Measurements from ENCODE around the gene CYP27C1. TPM values are rescaled to one million over a fixed set of nuclear protein-coding genes. Genes with fewer than 3 reads are reported as not detected.

CYP27C1 gene
- total and polyA plus RNA-seq, 4 experiments from 2014 or later = not detected

GRCh38 chr2:127193164-127193966 lies 26.7 kb downstream of the CYP27C1 start:
- CTCF ChIA-PET (ENCODE audit: partially characterized antibody) = no interaction called here
- Histone ChIP-seq H3K4me1 (ENCODE audit: insufficient read depth, low read length) (no peaks in the 10 kb centered on the region), H3K27ac (ENCODE audit: low read depth, low read length) (no peak overlapping the region), H3K27me3 (ENCODE audit: insufficient read depth, low read length) (no peaks in the 10 kb centered on the region), H3K9me3 (ENCODE audit: control insufficient read depth in 1 of 2, low read length in 2 of 2) (no peaks in the 10 kb centered on the region), H3K36me3 (ENCODE audit: insufficient read depth, low read length) (no peaks in the 10 kb centered on the region), H3K4me3 (ENCODE audit: low read length in 2 of 2) (no peak overlapping the region)
- Mint-ChIP-seq H3K27me3 (peaks cover 3 to 8% of the 10 kb centered on the region in 2 donors), H3K4me1 (peaks cover 0 to 7% (median 5%) of the 10 kb centered on the region in 4 donors), H3K4me3 (no peak overlapping the region), H3K36me3 (no peaks in the 10 kb centered on the region), H3K27ac (no peak overlapping the region), H3K9me3 (peaks cover 0 to 11% (median 5%) of the 10 kb centered on the region in 8 donors)
- POLR2A ChIA-PET (ENCODE audit: partially characterized antibody) = no interaction called here
- intact Hi-C loops (cut with micrococcal nuclease) = no loop called here
- no peak for DNase-seq

DNA sequence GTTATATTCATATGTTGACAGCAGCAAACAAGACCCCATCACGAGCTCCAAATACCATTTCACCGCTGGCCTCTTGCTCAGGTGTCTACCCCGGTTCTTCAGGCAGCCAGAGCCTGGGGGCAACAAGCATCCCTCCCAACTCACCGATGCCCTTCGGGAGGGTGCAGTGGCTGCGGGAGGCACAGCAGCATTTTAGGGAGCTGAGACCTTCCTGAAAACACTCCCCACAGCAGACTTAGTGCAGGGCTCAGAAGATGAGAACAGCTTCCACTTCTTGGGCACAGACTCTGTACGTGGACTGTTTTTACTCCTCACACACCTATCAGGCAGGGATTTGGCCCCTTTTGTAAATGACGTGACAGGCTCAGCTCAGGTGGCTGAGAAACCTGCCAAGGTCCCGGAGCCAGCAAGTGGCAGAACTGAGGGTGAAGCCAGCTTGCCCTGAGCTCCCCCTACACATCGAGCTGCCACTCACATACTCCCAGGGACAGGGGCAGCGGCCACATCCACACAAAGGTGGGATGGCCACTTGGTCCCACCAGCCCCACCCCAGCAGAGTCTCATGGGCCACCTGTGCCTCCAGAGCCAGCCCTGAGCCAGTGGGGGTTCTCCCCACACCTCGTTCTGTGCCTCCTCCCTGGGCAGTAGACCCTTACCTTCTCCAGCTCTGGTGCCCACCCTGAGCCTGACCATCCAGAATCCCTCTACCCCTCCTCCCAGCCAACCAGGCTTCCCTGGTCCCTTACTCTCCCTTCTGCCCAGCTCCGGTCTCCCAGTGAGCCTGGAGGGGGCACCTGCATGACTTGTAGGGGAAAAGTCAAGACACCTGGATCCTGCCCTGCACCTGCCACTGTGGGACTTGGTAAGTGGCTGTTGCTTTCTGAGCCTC lies 28.5 kb downstream of the CYP27C1 start:
- H3K27me3 ChIP-seq (ENCODE audit: insufficient read depth, low read length) = no peaks in the 10 kb centered on the region
- H3K36me3 ChIP-seq (ENCODE audit: insufficient read depth, low read length) = no peaks in the 10 kb centered on the region
- ChIA-PET POLR2A (ENCODE audit: partially characterized antibody) (no interaction called here), CTCF (ENCODE audit: partially characterized antibody) (interaction anchor here (1.3 to 1.5 kb wide), 2 partner anchors 14 to 288 kb away, joined by 3 read pairs; no protein-coding TSS in a partner anchor)
- Mint-ChIP-seq H3K4me3 (no peak overlapping the region), H3K27me3 (peaks cover 11 to 14% of the 10 kb centered on the region in 2 donors), H3K4me1 (no peaks in the 10 kb centered on the region), H3K9me3 (peaks cover 0 to 11% (median 5%) of the 10 kb centered on the region in 8 donors), H3K27ac (no peak overlapping the region), H3K36me3 (no peaks in the 10 kb centered on the region)
- H3K27ac ChIP-seq (ENCODE audit: low read depth, low read length) = no peak overlapping the region
- intact Hi-C loops (cut with micrococcal nuclease) = no loop called here
- no peaks in the 10 kb centered on the region for H3K9me3 ChIP-seq (ENCODE audit: control insufficient read depth in 1 of 2, low read length in 2 of 2)
- H3K4me3 ChIP-seq (ENCODE audit: low read length in 2 of 2) = no peak overlapping the region
- DNase-seq = no peak
- no peaks in the 10 kb centered on the region for H3K4me1 ChIP-seq (ENCODE audit: insufficient read depth, low read length)

GRCh38 chr2:127188797-127189196 lies 31.3 kb downstream of the CYP27C1 start:
- intact Hi-C loops (cut with micrococcal nuclease) = no loop called here
- peaks cover 6% of the 10 kb centered on the region for H3K4me1 ChIP-seq (ENCODE audit: insufficient read depth, low read length)
- no peak overlapping the region for H3K4me3 ChIP-seq (ENCODE audit: low read length in 2 of 2)
- ChIA-PET POLR2A (ENCODE audit: partially characterized antibody) (no interaction called here), CTCF (ENCODE audit: partially characterized antibody) (no interaction called here)
- Mint-ChIP-seq H3K9me3 (peaks cover 0 to 11% (median 5%) of the 10 kb centered on the region in 8 donors), H3K27ac (no peak overlapping the region), H3K36me3 (no peaks in the 10 kb centered on the region), H3K4me3 (no peak overlapping the region), H3K27me3 (peaks cover 17 to 22% of the 10 kb centered on the region in 2 donors), H3K4me1 (peaks cover 0 to 5% (median 5%) of the 10 kb centered on the region in 4 donors)
- H3K36me3 ChIP-seq (ENCODE audit: insufficient read depth, low read length) = no peaks in the 10 kb centered on the region
- no peak for DNase-seq
- H3K9me3 ChIP-seq (ENCODE audit: control insufficient read depth in 1 of 2, low read length in 2 of 2) = no peaks in the 10 kb centered on the region
- no peaks in the 10 kb centered on the region for H3K27me3 ChIP-seq (ENCODE audit: insufficient read depth, low read length)
- no peak overlapping the region for H3K27ac ChIP-seq (ENCODE audit: low read depth, low read length)

DNA sequence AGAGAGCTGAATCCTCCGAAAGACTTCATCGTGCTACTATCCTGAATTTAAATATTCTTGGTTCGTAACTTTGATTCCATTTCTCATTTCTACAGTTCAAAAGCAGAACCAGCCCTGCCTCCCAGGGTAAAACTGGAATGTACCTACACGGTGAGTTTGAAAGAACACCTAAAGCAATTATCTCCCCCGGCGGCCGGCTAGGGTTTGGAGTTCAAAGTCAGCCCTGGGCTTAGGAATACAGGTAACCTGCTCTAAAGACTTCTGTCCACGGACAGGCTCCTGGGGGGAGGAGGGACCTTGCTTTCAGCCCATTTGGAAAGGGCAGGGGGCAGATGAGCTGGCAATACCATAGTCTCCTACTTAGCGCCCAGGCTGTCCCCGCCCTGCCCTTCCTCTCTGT lies 32.3 kb downstream of the CYP27C1 start:
- Histone ChIP-seq H3K4me3 (ENCODE audit: low read length in 2 of 2) (no peak overlapping the region), H3K27ac (ENCODE audit: low read depth, low read length) (no peak overlapping the region), H3K27me3 (ENCODE audit: insufficient read depth, low read length) (no peaks in the 10 kb centered on the region), H3K4me1 (ENCODE audit: insufficient read depth, low read length) (peaks cover 6% of the 10 kb centered on the region), H3K9me3 (ENCODE audit: control insufficient read depth in 1 of 2, low read length in 2 of 2) (no peaks in the 10 kb centered on the region), H3K36me3 (ENCODE audit: insufficient read depth, low read length) (no peaks in the 10 kb centered on the region)
- peaks cover 0 to 11% (median 5%) of the 10 kb centered on the region in 8 donors for H3K9me3 Mint-ChIP-seq
- no peak overlapping the region for H3K27ac Mint-ChIP-seq
- no peak overlapping the region for H3K4me3 Mint-ChIP-seq
- POLR2A ChIA-PET (ENCODE audit: partially characterized antibody) = no interaction called here
- CTCF ChIA-PET (ENCODE audit: partially characterized antibody) = no interaction called here
- H3K36me3 Mint-ChIP-seq = no peaks in the 10 kb centered on the region
- peaks cover 0 to 5% (median 5%) of the 10 kb centered on the region in 4 donors for H3K4me1 Mint-ChIP-seq
- H3K27me3 Mint-ChIP-seq = peaks cover 19 to 24% of the 10 kb centered on the region in 2 donors
- no peak for DNase-seq
- intact Hi-C loops (cut with micrococcal nuclease) = no loop called here

- Mint-ChIP-seq H3K27me3 (peaks cover 19 to 24% of the 10 kb centered on the region in 2 donors), H3K27ac (no peak overlapping the region), H3K9me3 (peaks cover 0 to 11% (median 5%) of the 10 kb centered on the region in 8 donors)
These were observed 32.9 kb downstream of the CYP27C1 start for GRCh38 chr2:127187081-127187775.

DNA sequence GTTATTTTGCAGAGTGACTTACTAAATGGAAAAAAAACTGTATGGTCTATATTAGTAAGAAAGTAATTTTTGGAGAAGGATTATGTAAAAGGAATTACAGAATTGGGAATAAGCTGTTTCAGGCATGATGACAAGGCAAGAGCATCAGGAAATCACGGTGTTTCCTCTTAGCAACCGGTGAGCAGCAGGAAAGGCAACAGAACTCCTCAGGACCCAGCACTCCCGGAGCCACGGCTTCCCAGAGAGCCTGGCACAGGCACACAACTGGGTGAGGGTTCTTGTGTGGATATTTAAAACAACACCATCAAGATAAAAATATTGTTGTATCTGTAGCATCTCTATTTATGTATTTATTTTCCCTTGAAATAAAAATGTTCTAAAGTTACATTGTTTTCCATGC lies 34.4 kb downstream of the CYP27C1 start:
- intact Hi-C loops (cut with micrococcal nuclease) = no loop called here
- Histone ChIP-seq H3K9me3 (ENCODE audit: control insufficient read depth in 1 of 2, low read length in 2 of 2) (no peaks in the 10 kb centered on the region), H3K27ac (ENCODE audit: low read depth, low read length) (no peak overlapping the region), H3K4me1 (ENCODE audit: insufficient read depth, low read length) (peaks cover 6% of the 10 kb centered on the region), H3K36me3 (ENCODE audit: insufficient read depth, low read length) (no peaks in the 10 kb centered on the region), H3K4me3 (ENCODE audit: low read length in 2 of 2) (no peak overlapping the region), H3K27me3 (ENCODE audit: insufficient read depth, low read length) (no peaks in the 10 kb centered on the region)
- DNase-seq = no peak
- Mint-ChIP-seq H3K9me3 (peaks cover 0 to 11% (median 6%) of the 10 kb centered on the region in 8 donors), H3K4me3 (no peak overlapping the region), H3K4me1 (peaks cover 0 to 5% (median 5%) of the 10 kb centered on the region in 4 donors), H3K27me3 (peaks cover 19 to 24% of the 10 kb centered on the region in 2 donors), H3K36me3 (no peaks in the 10 kb centered on the region), H3K27ac (no peak overlapping the region)
- ChIA-PET POLR2A (ENCODE audit: partially characterized antibody) (no interaction called here), CTCF (ENCODE audit: partially characterized antibody) (interaction anchor here (1.5 kb wide), 1 partner anchor 12 kb away, joined by 6 read pairs; no protein-coding TSS in a partner anchor)

More at GRCh38 chr2:127187081-127187775, 32.9 kb downstream of the CYP27C1 start:
- POLR2A ChIA-PET (ENCODE audit: partially characterized antibody) = no interaction called here
- no peaks in the 10 kb centered on the region for H3K9me3 ChIP-seq (ENCODE audit: control insufficient read depth in 1 of 2, low read length in 2 of 2)
- intact Hi-C loops (cut with micrococcal nuclease) = no loop called here
- H3K4me1 ChIP-seq (ENCODE audit: insufficient read depth, low read length) = peaks cover 6% of the 10 kb centered on the region
- H3K4me3 ChIP-seq (ENCODE audit: low read length in 2 of 2) = no peak overlapping the region
- no peak overlapping the region for H3K27ac ChIP-seq (ENCODE audit: low read depth, low read length)
- no peaks in the 10 kb centered on the region for H3K27me3 ChIP-seq (ENCODE audit: insufficient read depth, low read length)
- DNase-seq = no peak
- peaks cover 0 to 5% (median 5%) of the 10 kb centered on the region in 4 donors for H3K4me1 Mint-ChIP-seq
- CTCF ChIA-PET (ENCODE audit: partially characterized antibody) = interaction anchor here (1.5 kb wide), 1 partner anchor 10 kb away, joined by 6 read pairs; no protein-coding TSS in a partner anchor
- H3K36me3 ChIP-seq (ENCODE audit: insufficient read depth, low read length) = no peaks in the 10 kb centered on the region
- H3K4me3 Mint-ChIP-seq = no peak overlapping the region
- no peaks in the 10 kb centered on the region for H3K36me3 Mint-ChIP-seq

Data from CD4-positive, alpha-beta memory T cell (primary cell).